Embryonic facial prominence (tissue), 1 donor: Measurements from ENCODE around the gene ATP11A.

ENCODE experiments used
- DNase-seq: peaks from one replicate; pipeline ENCODE4 v3.0.0-alpha.2; 2016; ENCODE audit errors: extremely low spot score

ATP11A gene

GRCh38 chr13:112689303-112690245 is at the start of gene ATP11A:
Gene ATP11A, plus strand, starts transcription at chr13:112690038. Its CDS starts 379 bp downstream, at chr13:112690417.
- DNase-seq, result peak; percentile 80

GRCh38 chr13:112641456-112642089 is 48.3 kb upstream of the ATP11A start:
- no peak for DNase-seq

DNA sequence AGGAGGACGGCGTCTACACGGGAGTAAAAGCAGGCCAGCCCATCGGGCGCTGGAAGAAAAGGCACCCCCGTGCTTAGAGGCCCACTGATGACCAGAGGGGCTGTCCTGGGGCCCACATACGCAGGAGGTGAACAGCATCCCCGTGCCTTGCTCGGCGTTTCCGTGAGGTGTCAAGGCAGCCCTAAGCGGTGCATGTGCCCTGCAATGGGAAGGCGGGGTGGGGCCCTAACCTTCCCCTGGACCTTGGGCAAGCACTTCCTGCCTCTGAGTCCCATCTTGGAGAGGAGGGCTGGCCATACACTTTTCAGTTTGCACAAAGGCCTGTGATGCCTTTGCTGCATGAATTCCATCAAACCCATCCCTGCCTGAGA is 47.8 kb upstream of the ATP11A start:
- no peak for DNase-seq

- no peak for DNase-seq
Measured at GRCh38 chr13:112643759-112644459, 45.9 kb upstream of the ATP11A start.

- DNase-seq, result no peak
Measured at GRCh38 chr13:112645327-112645914, 44.4 kb upstream of the ATP11A start.

DNA sequence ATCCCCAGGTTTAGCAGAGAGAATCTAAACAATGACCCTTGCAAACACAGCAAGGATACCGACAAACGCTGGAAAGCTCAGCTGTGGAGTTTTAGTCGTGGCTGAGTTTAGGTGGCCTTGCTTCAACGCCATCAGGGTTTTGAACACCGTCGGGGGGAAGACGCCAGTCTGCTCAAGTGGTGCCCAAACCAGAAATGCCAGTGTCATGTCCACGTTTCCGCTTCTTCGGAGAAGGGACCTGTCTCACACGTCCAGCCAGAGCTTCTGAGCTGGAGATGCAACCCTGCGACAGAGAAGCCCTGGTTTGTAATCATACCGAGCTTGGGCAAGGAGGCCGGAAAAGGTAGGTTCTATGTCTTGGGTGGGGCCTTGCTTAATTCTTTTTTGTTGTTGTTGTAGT is 42.6 kb upstream of the ATP11A start:
- no peak for DNase-seq

DNA sequence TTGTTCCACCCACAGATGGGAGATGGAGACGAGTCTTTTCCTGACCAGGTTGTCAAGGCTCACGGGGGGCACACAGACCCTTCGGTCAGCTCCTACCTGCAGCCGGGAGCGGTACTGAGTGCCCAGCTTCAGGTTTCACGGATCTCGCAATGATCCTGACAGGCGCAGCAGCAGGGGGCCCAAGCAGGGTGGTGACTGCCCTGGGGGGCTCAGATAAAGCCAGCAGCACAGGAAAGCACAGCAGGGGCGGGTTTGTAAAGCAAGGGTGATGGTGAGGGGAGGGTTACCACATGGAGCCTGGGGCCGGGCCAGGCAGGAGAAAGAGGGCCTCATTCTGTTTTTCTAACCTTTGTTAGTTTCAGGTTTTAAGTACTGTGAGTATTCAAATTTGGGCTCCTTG is 41.7 kb upstream of the ATP11A start:
- no peak for DNase-seq

DNA sequence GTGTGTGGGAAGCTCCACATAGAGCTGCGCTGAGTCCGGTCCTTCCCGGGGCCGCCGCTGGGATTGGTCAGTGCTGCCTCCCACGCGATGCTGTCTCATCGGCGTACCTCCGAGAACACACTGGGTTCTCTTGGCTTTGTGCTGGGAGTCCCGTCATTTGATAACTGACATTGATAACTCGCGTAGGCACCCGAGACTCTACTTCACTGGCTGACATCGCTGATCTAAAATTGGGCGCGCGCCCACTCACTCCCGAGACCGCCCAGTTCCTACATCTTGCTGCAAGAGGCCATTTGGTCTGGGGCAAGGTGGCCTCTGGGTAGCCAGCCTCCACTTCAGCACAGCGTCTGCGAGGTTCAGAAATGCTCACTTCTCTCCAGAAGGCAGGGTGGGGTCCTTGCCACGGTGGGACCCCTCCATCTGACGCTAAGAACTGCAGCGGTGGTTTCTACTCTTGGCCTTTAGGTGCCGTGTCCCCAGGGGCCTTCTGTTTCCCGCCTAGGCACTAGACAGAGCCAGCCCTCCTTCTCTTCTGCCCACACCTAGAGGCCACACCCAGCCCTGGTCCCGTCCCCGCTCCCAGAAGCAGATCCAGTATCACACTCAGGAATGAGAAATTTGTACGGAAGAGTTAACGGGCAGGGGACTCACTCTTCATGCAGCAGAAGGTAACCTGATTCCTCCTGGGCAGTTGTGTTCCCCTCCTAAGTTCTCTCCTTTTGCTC is 40.7 kb upstream of the ATP11A start:
- DNase-seq, result no peak

- DNase-seq, result no peak
Measured at GRCh38 chr13:112651311-112651710, 38.5 kb upstream of the ATP11A start.

- DNase-seq, result no peak
Measured at GRCh38 chr13:112651750-112652511, 37.9 kb upstream of the ATP11A start.

GRCh38 chr13:112652512-112653070 is 37.2 kb upstream of the ATP11A start:
- no peak for DNase-seq

DNA sequence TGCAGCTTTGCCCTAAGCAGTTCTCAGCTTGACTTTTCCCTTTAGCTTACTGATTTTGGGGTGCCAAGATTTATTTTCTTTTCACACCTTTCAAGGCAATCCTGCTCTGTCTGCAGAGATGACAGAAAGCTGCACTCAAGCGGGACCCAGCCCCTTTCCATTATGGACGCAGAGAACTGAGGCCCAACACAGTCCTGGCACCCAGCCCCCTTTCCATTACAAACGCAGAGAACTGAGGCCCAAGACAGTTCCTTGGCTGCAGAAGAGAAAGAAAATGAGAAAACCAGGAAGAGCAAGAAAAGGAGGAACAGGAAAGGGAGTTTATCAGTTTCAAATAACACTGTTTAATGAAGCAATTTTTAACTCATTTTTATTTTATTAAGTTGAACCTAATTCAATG is 36.8 kb upstream of the ATP11A start:
- DNase-seq, result no peak

DNA sequence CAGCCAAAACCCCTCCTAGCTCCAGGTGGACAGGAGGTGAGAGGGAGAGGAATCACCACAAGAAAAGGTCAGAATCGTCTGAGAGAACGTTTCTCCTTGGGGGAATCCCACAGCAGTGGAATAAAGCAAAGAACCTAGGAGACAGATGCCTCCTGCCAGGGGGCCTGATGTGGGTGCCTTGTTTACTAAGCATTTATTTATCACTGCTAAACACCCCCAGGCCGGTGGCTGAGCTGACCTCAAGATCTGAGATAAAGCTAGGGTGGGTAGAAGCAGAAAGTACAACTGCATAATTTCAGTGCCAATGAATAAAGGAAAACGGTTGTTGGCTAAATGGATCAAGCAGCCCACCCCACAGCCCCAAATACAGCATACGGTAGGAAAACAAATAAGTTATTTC is 33.9 kb upstream of the ATP11A start:
- no peak for DNase-seq

GRCh38 chr13:112657850-112658445 is 31.9 kb upstream of the ATP11A start:
- DNase-seq, result no peak

DNA sequence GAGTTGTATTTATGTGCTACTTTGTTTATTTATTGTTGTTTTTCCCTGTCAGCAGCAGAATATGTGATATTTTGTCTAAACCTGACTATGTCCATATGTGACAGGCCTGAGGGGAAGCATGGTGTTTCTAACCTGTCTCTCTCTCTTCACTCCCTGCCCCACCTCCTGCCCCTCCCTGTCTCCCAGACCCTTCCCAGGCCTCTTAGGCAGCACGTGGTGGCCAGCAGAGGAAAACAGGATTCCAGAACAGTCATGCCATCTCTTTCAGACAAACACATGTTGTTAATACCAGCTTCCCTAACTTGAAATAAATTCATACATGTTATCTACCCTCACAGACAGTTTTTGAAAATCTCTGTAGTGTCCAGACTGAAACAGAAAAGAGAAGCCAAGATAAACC is 31.0 kb upstream of the ATP11A start:
- no peak for DNase-seq

DNA sequence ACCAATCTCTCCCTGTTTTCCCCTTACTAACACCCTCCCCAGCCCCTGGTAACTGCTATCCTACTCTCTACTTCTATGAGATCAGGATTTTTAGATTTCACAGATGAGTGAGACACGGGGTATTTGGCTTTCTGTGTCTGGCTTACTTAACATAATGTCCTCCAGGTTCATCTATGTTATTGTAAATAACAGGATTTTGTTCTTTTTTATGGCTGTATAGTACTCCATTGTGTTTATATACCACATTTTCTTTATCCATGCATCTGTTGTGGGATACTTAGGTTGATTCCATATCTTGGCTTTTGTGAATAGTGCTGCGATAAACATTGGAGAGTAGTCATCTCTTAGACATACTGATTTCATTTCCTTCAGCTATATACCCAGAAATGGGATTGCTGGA is 28.5 kb upstream of the ATP11A start:
- DNase-seq, result no peak

DNA sequence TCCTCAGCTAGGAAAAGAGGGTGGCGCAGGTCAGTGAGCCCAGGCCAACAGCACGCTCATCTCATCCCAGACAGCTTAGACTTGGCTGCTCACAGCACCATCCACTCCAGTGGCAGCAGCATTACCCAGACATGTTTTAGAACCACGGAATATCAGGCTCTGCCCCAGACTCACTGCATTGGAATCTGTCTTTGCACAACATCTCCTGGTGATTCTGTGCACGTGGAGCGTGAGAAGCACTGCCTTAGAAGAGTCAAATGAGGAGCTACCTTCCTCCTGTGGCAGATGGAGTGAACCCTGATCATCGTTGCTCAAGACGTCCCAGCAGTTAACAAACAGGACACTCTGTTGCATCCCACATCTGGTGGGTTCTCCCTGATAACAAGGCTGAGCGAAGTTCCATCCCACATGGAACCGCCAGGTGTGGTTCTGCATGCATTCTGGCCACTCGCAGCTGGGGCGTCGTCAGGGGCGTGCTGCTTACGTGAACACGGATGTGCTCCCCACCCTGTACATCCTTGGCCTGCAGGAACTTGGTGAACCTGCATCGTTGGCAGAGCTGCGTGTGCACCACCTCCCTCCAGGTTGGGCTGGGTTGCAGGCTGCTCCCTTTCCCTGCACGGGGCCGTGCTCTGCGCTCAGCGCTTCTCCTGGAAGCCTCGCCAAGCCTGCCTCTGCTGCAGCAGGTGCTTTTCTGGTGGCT is 25.2 kb upstream of the ATP11A start:
- DNase-seq, result no peak

DNA sequence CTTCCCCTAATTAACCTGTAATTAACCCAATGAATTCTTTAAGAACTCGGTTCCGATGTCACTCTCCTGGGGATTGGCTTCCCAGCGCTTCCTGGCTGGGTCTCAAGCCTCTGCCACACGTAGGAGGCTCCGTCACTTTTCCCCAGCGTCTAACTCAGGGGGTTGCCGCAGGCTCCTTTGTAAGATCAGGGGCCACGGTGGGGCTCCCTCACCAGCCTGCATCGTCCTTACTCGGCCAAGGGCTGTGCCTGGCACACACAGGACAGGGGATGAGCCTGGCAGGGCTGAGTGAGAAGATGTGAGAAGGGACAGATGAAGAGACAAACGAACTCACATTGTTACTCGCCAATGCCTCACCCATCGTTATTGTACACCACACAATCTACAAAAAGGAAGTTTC is 20.9 kb upstream of the ATP11A start:
- no peak for DNase-seq

GRCh38 chr13:112669881-112670499 is 19.8 kb upstream of the ATP11A start:
- DNase-seq, result no peak
